B cell (primary cell): ENCODE results near the gene KIF26B. TPM values are rescaled to one million over a fixed set of nuclear protein-coding genes. Genes with fewer than 3 reads are reported as not detected.

Experiments
- ATAC-seq: fragments of 200-7000 bp; cut with Tn5 transposase; one replicate; pipeline ENCODE4 v1.10.0; 2021; ENCODE audit warnings: low read depth, mild to moderate bottlenecking, moderate number of reproducible peaks, moderate library complexity
- CTCF ChIA-PET: fragments of 350-600 bp; sonication (Branson Sonifier 250); formaldehyde crosslinking; loops from one replicate; lab custom pipeline; 2021; ENCODE audit warnings: antibody characterized with exemption, inconsistent platforms; lab: Charles Lee
- POLR2A ChIA-PET: fragments of 350-600 bp; sonication (Branson Sonifier 250); formaldehyde crosslinking; loops from one replicate; lab custom pipeline; 2021; ENCODE audit warnings: antibody characterized with exemption; lab: Charles Lee
- DNase-seq: peaks from one replicate; pipeline ENCODE4 v3.0.0; 2013
- H2AFZ ChIP-seq: 2 replicates; pipeline ENCODE4 v1.6.1; 2012; ENCODE audit warnings: mild to moderate bottlenecking, low read depth, low read length; ENCODE audit not compliant: insufficient read depth, poor library complexity, severe bottlenecking
- H3K27ac ChIP-seq, 2 donors: 1 replicate in 1 of 2; 2 replicates in 1 of 2; pipeline ENCODE4 v1.5.1; 2012 to 2013; ENCODE audit warnings: low read length in 2 of 2, mild to moderate bottlenecking in 2 of 2, moderate library complexity in 1 of 2
- H3K27me3 ChIP-seq, 4 experiments: fragments of 200-600 bp in 1 of 4; sonication (generic) in 1 of 4; replicated peaks in 1 of 4; 1 replicate in 2 of 4; 2 replicates in 2 of 4; pipeline versions ENCODE4 v1.6.1 to v1.7.0; 2013 to 2016; ENCODE audit warnings: low read length in 3 of 4, mild to moderate bottlenecking in 2 of 4, mixed read lengths in 1 of 4, moderate library complexity in 1 of 4; ENCODE audit not compliant: insufficient read depth in 4 of 4, control insufficient read depth in 3 of 4; ENCODE audit errors: control extremely low read depth in 1 of 4
- H3K36me3 ChIP-seq, 2 experiments: replicated peaks in 1 of 2; 1 replicate in 1 of 2; 2 replicates in 1 of 2; pipeline versions ENCODE4 v1.6.1 to v1.7.1; 2013; ENCODE audit warnings: low read length in 1 of 2; ENCODE audit not compliant: insufficient read depth in 2 of 2, control insufficient read depth in 1 of 2; ENCODE audit errors: control extremely low read depth in 1 of 2, extremely low read depth in 1 of 2
- H3K4me1 ChIP-seq, 2 donors: fragments of 200-600 bp in 1 of 2; sonication (generic) in 1 of 2; 1 replicate in 1 of 2; 2 replicates in 1 of 2; pipeline versions ENCODE4 v1.5.1 to v1.6.1; 2013 to 2017; ENCODE audit warnings: low read length in 2 of 2; ENCODE audit not compliant: control insufficient read depth in 2 of 2, insufficient read depth in 2 of 2
- H3K4me2 ChIP-seq: replicated peaks from 2 replicates; pipeline ENCODE3; 2012; ENCODE audit warnings: mild to moderate bottlenecking, low read depth, low read length; ENCODE audit not compliant: poor library complexity, severe bottlenecking
- H3K4me3 ChIP-seq, 5 experiments: fragments of 200-600 bp in 1 of 5; sonication (generic) in 1 of 5; 1 replicate in 3 of 5; 2 replicates in 2 of 5; pipeline versions ENCODE4 v1.5.1 to v1.7.0; 2011 to 2016; ENCODE audit warnings: low read length in 4 of 5, mild to moderate bottlenecking in 4 of 5, low read depth in 2 of 5, control low read depth in 1 of 5, moderate library complexity in 1 of 5; ENCODE audit not compliant: insufficient read depth in 1 of 5; ENCODE audit errors: control extremely low read depth in 1 of 5, extremely low read depth in 1 of 5
- H3K79me2 ChIP-seq: fragments of 200-600 bp; sonication (generic); one replicate; pipeline ENCODE4 v1.6.0; 2016; ENCODE audit warnings: low read length; ENCODE audit not compliant: control insufficient read depth, insufficient read depth
- H3K9ac ChIP-seq: fragments of 200-600 bp; sonication (generic); 2 replicates; pipeline ENCODE4 v1.6.1; 2017; ENCODE audit warnings: mild to moderate bottlenecking, low read length, moderate library complexity
- H3K9me3 ChIP-seq, 3 donors: one replicate each; pipeline versions ENCODE4 v1.6.1 to v1.7.1; 2013; ENCODE audit warnings: low read length in 2 of 3; ENCODE audit not compliant: control insufficient read depth in 2 of 3, insufficient read depth in 1 of 3; ENCODE audit errors: control extremely low read depth in 1 of 3
- H4K20me1 ChIP-seq: 2 replicates; pipeline ENCODE4 v1.6.0; 2012; ENCODE audit warnings: mild to moderate bottlenecking, low read length; ENCODE audit not compliant: insufficient read depth, control insufficient read depth, poor library complexity, severe bottlenecking
- H3K27ac Mint-ChIP-seq: one replicate; pipeline ENCODE4 v1.8.0; 2021; ENCODE audit warnings: mixed read lengths
- H3K27me3 Mint-ChIP-seq: one replicate; pipeline ENCODE4 v1.8.0; 2021; ENCODE audit warnings: mixed read lengths
- H3K4me1 Mint-ChIP-seq: one replicate; pipeline ENCODE4 v1.8.0; 2021; ENCODE audit warnings: mixed read lengths
- H3K4me3 Mint-ChIP-seq: one replicate; pipeline ENCODE4 v1.8.0; 2021; ENCODE audit warnings: mixed read lengths
- H3K9me3 Mint-ChIP-seq: one replicate; pipeline ENCODE4 v1.8.0; 2022; ENCODE audit warnings: mixed read lengths; ENCODE audit not compliant: insufficient read depth
- CTCF ChIP-seq: fragments of 200-600 bp; IDR thresholded peaks from one replicate; pipeline ENCODE4 v1.8.0; 2022; ENCODE audit warnings: antibody characterized with exemption, mild to moderate bottlenecking
- EZH2 ChIP-seq: IDR thresholded peaks from 2 replicates; pipeline ENCODE4 v1.6.1; 2012; ENCODE audit warnings: borderline replicate concordance, low read depth, mild to moderate bottlenecking, moderate library complexity, low read length; ENCODE audit not compliant: insufficient read depth, poor library complexity, severe bottlenecking
- WGBS: methylation state at CpG from one replicate; pipeline ENCODE4 v1.1.5; 2013; ENCODE audit warnings: missing lambda C conversion rate; ENCODE audit not compliant: insufficient coverage; 5-methylcytosine and 5-hydroxymethylcytosine counted together
- intact Hi-C: fragments of 100-400 bp; cut with micrococcal nuclease; formaldehyde crosslinking; loops from one replicate; pipeline ENCODE4 v1.10.0; 2022
- polyA plus RNA-seq: library from polyadenylated mRNA; depleted of rRNA; stranded (reverse); fragments of >200 nt; gene quantifications from 2 replicates; pipeline ENCODE4 v1.2.3, GENCODE V29; 2012
- total RNA-seq, 2 donors: library from RNA; stranded (reverse); fragments of 120-200 nt in 1 of 2; gene quantifications; 1 replicate in 1 of 2; 2 replicates in 1 of 2; pipeline versions ENCODE4 v1.2.3 to v1.2.4, GENCODE V29; 2013 to 2022

KIF26B gene
- total and polyA plus RNA-seq, 2 donors (not counting 1 experiment from before 2014, with no cell fraction given), result 0.62 TPM; not detected in 1

GRCh38 chr1:245585252-245585959 lies 430.6 kb downstream of the KIF26B start:
- H3K27me3 Mint-ChIP-seq, result peaks cover 5% of the 10 kb centered on the region

More at GRCh38 chr1:245585252-245585959, 430.6 kb downstream of the KIF26B start:
- TF ChIP-seq EZH2 (no peak), CTCF (no peak)
- no peak overlapping the region for H2AFZ ChIP-seq
- Mint-ChIP-seq H3K4me1 (no peaks in the 10 kb centered on the region), H3K9me3 (no peaks in the 10 kb centered on the region), H3K27ac (no peak overlapping the region), H3K4me3 (no peak overlapping the region)
- ATAC-seq, result no peak
- DNase-seq, result no peak
- H3K4me3 ChIP-seq, result no peak overlapping the region
- H4K20me1 ChIP-seq, result no peaks in the 10 kb centered on the region
- peaks cover 0 to 2% (median 0%) of the 10 kb centered on the region in 4 experiments for H3K27me3 ChIP-seq
- H3K27ac ChIP-seq, result no peak overlapping the region
- no peaks in the 10 kb centered on the region for H3K36me3 ChIP-seq
- CTCF ChIA-PET, result no interaction called here
- 92% methylated on average over 2 of the region's 11 CpGs for WGBS
- no peak overlapping the region for H3K9ac ChIP-seq
- no peak overlapping the region for H3K4me2 ChIP-seq
- no peaks in the 10 kb centered on the region for H3K79me2 ChIP-seq
- POLR2A ChIA-PET, result interaction anchor here (0.5 kb wide), 1 partner anchor 1033 kb away, joined by 4 read pairs; no protein-coding TSS in a partner anchor
- intact Hi-C loops, result no loop called here
- H3K9me3 ChIP-seq, result no peaks in the 10 kb centered on the region
- no peaks in the 10 kb centered on the region for H3K4me1 ChIP-seq
